ENCODE results near the gene KRT20. TPM values are rescaled to one million over a fixed set of nuclear protein-coding genes. Genes with fewer than 3 reads are reported as not detected.

KRT20 gene
- 0.29 to 0.47 TPM (median 0.32 TPM) in 5 replicates for total RNA-seq (2022; extraction: Qiagen RNA extraction; ENCODE audit: low read depth)

GRCh38 chr17:40884708-40885512 is at the start of gene KRT20:
Gene KRT20, minus strand, starts transcription at chr17:40885242. Its CDS starts 57 bp downstream, at chr17:40885185.

GRCh38 chr17:40866838-40867237 is 18.2 kb downstream of the KRT20 start, which contains the start of gene KRT12:
Gene KRT12, minus strand, starts transcription at chr17:40867223. Its CDS starts 37 bp downstream, at chr17:40867186.

Other genes with a start within 250 kb of the KRT20 start
- gene SMARCE1, start 237.4 kb downstream of the KRT20 start, total RNA-seq (2022; extraction: Qiagen RNA extraction; ENCODE audit: low read depth): 98.5 to 122 TPM (median 119 TPM) in 5 replicates
- gene KRT222, start 220.1 kb downstream of the KRT20 start, total RNA-seq (2022; extraction: Qiagen RNA extraction; ENCODE audit: low read depth): 0.39 to 0.61 TPM (median 0.47 TPM) in 5 replicates
- not detected in 5 replicates for gene KRT24, start 181.5 kb downstream of the KRT20 start, total RNA-seq (2022; extraction: Qiagen RNA extraction; ENCODE audit: low read depth)
- gene KRT25, start 129.9 kb downstream of the KRT20 start, total RNA-seq (2022; extraction: Qiagen RNA extraction; ENCODE audit: low read depth): not detected in 5 replicates
- not detected in 5 replicates for gene KRT26, start 113.0 kb downstream of the KRT20 start, total RNA-seq (2022; extraction: Qiagen RNA extraction; ENCODE audit: low read depth)
- not detected in 5 replicates for gene KRT27, start 102.7 kb downstream of the KRT20 start, total RNA-seq (2022; extraction: Qiagen RNA extraction; ENCODE audit: low read depth)
- not detected in 5 replicates for gene KRT28, start 85.3 kb downstream of the KRT20 start, total RNA-seq (2022; extraction: Qiagen RNA extraction; ENCODE audit: low read depth)
- gene KRT10, start 62.6 kb downstream of the KRT20 start, total RNA-seq (2022; extraction: Qiagen RNA extraction; ENCODE audit: low read depth): 80.9 to 125 TPM (median 111 TPM) in 5 replicates
- not detected in 5 replicates for gene KRT12, start 18.0 kb downstream of the KRT20 start, total RNA-seq (2022; extraction: Qiagen RNA extraction; ENCODE audit: low read depth)
- 0.09 to 0.18 TPM (median 0.10 TPM) in 3 of 5 replicates, not detected in the others for gene KRT23, start 52.4 kb upstream of the KRT20 start, total RNA-seq (2022; extraction: Qiagen RNA extraction; ENCODE audit: low read depth)
- gene KRT39, start 81.7 kb upstream of the KRT20 start, total RNA-seq (2022; extraction: Qiagen RNA extraction; ENCODE audit: low read depth): not detected in 5 replicates
- gene KRT40, start 99.1 kb upstream of the KRT20 start, total RNA-seq (2022; extraction: Qiagen RNA extraction; ENCODE audit: low read depth): not detected in 5 replicates
- gene KRTAP3-3, start 108.9 kb upstream of the KRT20 start, total RNA-seq (2022; extraction: Qiagen RNA extraction; ENCODE audit: low read depth): not detected in 5 replicates
- 0.26 to 0.35 TPM (median 0.34 TPM) in 3 of 5 replicates, not detected in the others for gene KRTAP3-2, start 114.7 kb upstream of the KRT20 start, total RNA-seq (2022; extraction: Qiagen RNA extraction; ENCODE audit: low read depth)
- gene KRTAP3-1, start 123.9 kb upstream of the KRT20 start, total RNA-seq (2022; extraction: Qiagen RNA extraction; ENCODE audit: low read depth): not detected in 5 replicates
- 0.08 TPM in 1 of 5 replicates, not detected in the others for gene KRTAP1-5, start 142.0 kb upstream of the KRT20 start, total RNA-seq (2022; extraction: Qiagen RNA extraction; ENCODE audit: low read depth)
- gene KRTAP1-4, start 145.0 kb upstream of the KRT20 start, total RNA-seq (2022; extraction: Qiagen RNA extraction; ENCODE audit: low read depth): not detected in 5 replicates
- not detected in 5 replicates for gene KRTAP1-3, start 149.6 kb upstream of the KRT20 start, total RNA-seq (2022; extraction: Qiagen RNA extraction; ENCODE audit: low read depth)
- not detected in 5 replicates for gene KRTAP1-1, start 156.2 kb upstream of the KRT20 start, total RNA-seq (2022; extraction: Qiagen RNA extraction; ENCODE audit: low read depth)
- gene KRTAP2-1, start 162.1 kb upstream of the KRT20 start, total RNA-seq (2022; extraction: Qiagen RNA extraction; ENCODE audit: low read depth): not detected in 5 replicates
- gene KRTAP2-2, start 170.0 kb upstream of the KRT20 start, total RNA-seq (2022; extraction: Qiagen RNA extraction; ENCODE audit: low read depth): not detected in 5 replicates
- 0.12 to 0.13 TPM in 2 of 5 replicates, not detected in the others for gene KRTAP2-3, start 174.9 kb upstream of the KRT20 start, total RNA-seq (2022; extraction: Qiagen RNA extraction; ENCODE audit: low read depth)
- gene KRTAP2-4, start 180.6 kb upstream of the KRT20 start, total RNA-seq (2022; extraction: Qiagen RNA extraction; ENCODE audit: low read depth): not detected in 5 replicates
- gene KRTAP4-7, start 198.9 kb upstream of the KRT20 start, total RNA-seq (2022; extraction: Qiagen RNA extraction; ENCODE audit: low read depth): not detected in 5 replicates
- gene KRTAP4-8, start 212.9 kb upstream of the KRT20 start, total RNA-seq (2022; extraction: Qiagen RNA extraction; ENCODE audit: low read depth): not detected in 5 replicates
- gene KRTAP4-16, start 217.0 kb upstream of the KRT20 start, total RNA-seq (2022; extraction: Qiagen RNA extraction; ENCODE audit: low read depth): not detected in 5 replicates
- 0.20 TPM in 1 of 5 replicates, not detected in the others for gene KRTAP4-9, start 220.1 kb upstream of the KRT20 start, total RNA-seq (2022; extraction: Qiagen RNA extraction; ENCODE audit: low read depth)
- not detected in 5 replicates for gene KRTAP4-11, start 233.1 kb upstream of the KRT20 start, total RNA-seq (2022; extraction: Qiagen RNA extraction; ENCODE audit: low read depth)
- not detected in 5 replicates for gene KRTAP4-12, start 238.9 kb upstream of the KRT20 start, total RNA-seq (2022; extraction: Qiagen RNA extraction; ENCODE audit: low read depth)

All from A549 treated with DMSO at 1 μM for 4 hours (cell line).